Activated CD8-positive, alpha-beta memory T cell treated with anti-CD3 and anti-CD28 coated beads, Interleukin-2, amount 50 U/mL, for 1 hour (primary cell): ENCODE measurements around the gene TNS1.

Experiments used
- DNase-seq: peaks from one replicate; pipeline ENCODE4 v3.0.0-alpha.2; 2020; ENCODE audit errors: extremely low read depth

The TNS1 gene

GRCh38 chr2:217851191-217852020 is 151.4 kb downstream of the TNS1 start:
- no peak for DNase-seq

GRCh38 chr2:217849154-217849975 is 153.4 kb downstream of the TNS1 start:
- no peak for DNase-seq

DNA sequence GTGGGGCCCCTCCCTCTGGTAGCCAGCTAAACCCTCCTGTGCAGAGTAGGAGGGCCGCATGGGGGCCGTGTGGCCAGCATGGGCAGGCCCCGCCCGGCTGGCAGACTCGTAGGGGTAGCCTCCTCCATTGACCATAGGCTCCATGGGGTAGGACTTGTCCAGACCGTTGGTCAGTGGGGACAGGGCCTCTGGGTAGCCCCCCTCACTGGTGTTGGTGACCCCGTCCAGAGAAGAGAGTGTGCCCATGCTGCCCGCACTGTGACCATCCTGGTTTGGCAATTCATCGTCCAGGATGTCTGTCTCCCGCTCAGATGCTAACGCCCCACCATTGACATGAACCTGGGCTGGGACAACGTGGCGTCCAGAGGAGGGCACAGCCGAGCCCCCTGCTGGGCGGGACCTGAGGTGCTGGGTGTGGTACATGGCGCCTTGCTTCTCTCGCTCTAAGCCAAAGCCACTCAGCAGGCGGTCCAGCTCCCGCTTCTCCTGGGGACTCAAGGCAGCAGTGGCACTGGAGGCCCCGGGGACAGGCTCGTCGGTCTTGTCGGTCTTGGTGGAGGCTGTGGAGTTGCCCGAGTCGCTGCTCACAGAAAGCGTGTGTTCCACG is 154.3 kb downstream of the TNS1 start:
- no peak for DNase-seq

DNA sequence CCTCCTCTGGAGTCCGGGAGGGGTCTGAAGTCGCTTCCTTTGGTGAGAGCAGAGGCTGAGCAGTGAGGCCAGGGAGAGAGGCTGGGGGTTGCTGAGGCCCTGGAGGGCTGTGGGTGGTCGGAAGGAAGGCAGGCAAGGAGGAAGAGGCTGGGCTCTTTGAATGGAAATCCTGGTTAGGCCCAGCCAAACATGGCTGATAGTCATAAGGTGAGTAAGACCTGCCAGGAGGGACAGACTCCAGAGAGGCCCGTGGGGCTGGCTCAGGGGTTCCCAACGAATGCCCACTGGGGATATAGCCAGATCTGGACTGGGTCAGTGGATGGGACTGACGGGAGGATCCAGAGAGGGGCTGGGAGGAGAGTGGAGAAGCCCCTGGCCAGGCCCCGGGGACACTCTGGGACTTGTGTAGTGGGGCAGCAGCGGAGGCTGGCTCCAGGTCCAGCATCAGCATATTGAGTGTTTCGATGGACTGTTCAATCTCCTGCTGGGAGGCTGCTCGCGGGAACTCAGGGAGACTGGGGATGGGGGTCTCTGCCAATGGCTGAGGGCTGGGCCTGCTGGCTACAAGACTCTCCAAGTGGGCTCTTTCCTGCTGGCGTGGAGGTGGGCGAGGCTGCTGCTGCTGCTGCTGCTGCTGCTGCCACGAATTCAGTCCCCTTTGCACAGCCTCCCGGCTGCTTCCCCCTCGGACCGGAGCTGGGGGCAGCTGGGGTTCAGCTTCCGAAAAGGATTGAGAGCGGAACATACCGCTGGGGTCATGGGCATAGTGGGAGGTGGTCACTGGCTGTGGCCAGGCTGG is 155.0 kb downstream of the TNS1 start:
- DNase-seq, result no peak

DNA sequence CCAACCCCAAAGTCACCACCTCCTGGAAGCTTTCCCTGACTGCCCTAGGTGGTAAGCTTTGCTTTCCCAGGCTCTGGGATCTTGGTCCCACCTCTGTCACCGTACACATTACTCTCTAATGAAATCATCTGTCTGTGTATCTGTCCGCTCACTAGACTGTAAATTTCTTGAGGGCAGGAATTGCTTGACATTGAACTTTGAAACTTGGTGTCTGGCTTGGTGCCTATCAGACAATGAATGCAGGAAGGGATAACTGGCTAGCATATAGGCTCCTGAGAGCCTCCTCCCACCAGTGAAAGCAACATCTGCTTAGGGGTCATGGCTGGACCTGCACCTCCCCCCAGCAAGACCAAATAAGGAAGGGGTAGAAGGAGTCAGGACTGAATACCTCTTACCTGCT is 155.7 kb downstream of the TNS1 start:
- no peak for DNase-seq

DNA sequence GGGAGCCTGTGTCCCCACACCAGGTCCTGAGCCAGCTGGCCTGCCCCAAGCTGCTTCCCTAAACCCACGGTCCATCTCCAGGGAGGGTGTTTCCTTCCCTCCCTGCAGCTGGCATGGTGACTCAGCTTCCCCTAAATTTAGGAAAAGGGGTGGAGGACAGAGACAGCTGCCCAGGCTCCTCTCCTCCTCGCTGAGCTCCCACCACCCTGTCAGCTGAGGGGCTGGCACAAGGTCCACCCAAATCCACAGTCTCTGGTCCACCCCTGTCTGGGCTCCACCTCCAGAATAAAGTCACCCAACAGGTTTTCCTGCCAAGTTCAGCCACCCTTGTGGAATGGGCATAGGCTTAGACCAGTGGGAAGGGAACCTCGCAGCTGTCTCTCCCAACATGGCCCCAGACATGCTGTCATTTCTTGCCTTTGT is 156.5 kb downstream of the TNS1 start:
- DNase-seq, result no peak

DNA sequence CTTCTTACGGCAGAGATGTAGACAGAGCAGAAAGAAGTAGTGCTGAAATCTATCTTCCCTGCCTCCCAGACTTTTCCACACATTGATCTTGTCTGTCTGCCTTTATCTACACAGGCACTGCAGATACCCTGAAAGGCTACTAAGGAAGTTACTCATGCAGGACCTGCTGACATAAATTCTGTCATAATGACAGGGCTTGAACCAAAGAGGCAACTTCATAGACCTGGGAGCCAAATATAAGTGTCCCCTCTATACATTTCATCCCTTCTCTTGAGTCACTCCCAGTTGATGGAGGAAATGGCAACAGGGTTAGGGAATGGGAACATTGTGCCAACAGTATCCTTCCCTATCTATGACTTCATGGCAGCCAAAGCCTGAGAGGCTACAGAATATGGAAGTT is 157.5 kb downstream of the TNS1 start:
- no peak for DNase-seq

GRCh38 chr2:217844696-217845095 is 158.1 kb downstream of the TNS1 start:
- DNase-seq, result no peak

- DNase-seq, result no peak
Observed at GRCh38 chr2:217843324-217843723, 159.5 kb downstream of the TNS1 start.

- no peak for DNase-seq
Observed at GRCh38 chr2:217842017-217842416, 160.8 kb downstream of the TNS1 start.

- DNase-seq, result no peak
Observed at GRCh38 chr2:217840522-217840921, 162.3 kb downstream of the TNS1 start.

GRCh38 chr2:217839750-217840107 is 163.1 kb downstream of the TNS1 start:
- DNase-seq, result no peak

- no peak for DNase-seq
Observed at GRCh38 chr2:217839073-217839749, 163.6 kb downstream of the TNS1 start.

DNA sequence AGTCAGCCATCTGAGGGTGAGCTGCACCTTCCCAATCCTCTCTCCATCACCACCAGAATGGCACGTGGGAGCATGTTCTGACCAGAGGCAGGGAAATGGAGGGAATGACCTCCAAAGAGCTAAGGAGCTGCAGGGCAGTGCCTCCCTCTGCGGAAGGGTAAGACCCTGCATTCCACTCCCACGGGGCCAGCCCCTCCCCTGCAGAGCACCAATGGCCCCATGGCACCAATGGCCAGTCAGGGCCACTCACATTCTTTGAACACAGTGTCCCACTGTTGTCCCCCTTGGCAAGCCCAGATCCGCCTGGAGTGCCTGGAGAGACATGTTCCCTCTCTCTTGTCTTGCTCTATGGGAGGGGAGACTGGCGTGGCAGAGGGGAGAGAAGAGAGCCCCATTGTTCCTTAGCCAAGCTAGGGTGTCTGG is 164.4 kb downstream of the TNS1 start:
- DNase-seq, result no peak

- no peak for DNase-seq
Observed at GRCh38 chr2:217837530-217837929, 165.3 kb downstream of the TNS1 start.

DNA sequence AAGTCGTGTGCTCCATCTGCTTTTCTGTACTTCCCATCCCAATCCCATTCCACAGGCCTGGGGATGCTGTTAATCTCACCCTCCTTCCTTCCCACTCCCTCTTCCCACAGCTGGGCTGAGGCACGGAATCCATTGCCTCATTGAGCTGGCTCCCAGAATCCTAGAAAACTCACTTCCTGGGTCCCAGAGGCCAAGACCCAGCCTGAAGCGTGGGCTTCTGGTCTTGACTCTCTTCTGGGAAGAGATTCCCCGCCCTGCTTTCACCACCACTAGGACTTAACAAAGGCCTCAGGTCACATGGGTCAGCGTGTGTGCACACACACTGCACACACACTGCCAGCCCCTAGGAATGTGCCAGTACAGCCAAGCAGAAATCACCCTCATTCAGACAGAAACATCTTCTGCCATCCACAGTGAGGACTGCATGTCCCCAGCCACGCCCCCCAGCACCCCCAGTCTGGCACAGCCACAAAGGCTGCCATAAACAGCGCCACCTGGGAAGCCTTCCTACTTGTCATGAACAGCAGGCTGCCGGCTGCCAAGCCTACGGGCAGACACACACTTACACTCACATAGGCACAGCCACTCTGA is 165.8 kb downstream of the TNS1 start:
- DNase-seq, result no peak

GRCh38 chr2:217835931-217836891 is 166.6 kb downstream of the TNS1 start:
- no peak for DNase-seq

- no peak for DNase-seq
Observed at GRCh38 chr2:217834744-217835513, 167.9 kb downstream of the TNS1 start.

GRCh38 chr2:217834057-217834620 is 168.7 kb downstream of the TNS1 start:
- DNase-seq, result no peak
